ENCODE measurements around the gene CFLAR.

- TF ChIP-seq CREB1 (CRISPR knock-in tag; IDR thresholded peaks at IDR 0.05), result no peak
- no peak for TF ChIP-seq CTCF (IDR thresholded peaks at IDR 0.05)
- no peak for TF ChIP-seq MAX (CRISPR knock-in tag; IDR thresholded peaks at IDR 0.05)
- no peak for TF ChIP-seq NR2C2 (CRISPR knock-in tag; IDR thresholded peaks at IDR 0.05)
- no peak for TF ChIP-seq MLX (CRISPR knock-in tag; IDR thresholded peaks at IDR 0.05)
- no peak for TF ChIP-seq ZNF671 (CRISPR knock-in tag; IDR thresholded peaks at IDR 0.05)
- no peak for TF ChIP-seq ATF1 (CRISPR knock-in tag; IDR thresholded peaks at IDR 0.05)
- TF ChIP-seq ELF4 (CRISPR knock-in tag; IDR thresholded peaks at IDR 0.05; ENCODE audit: low read depth), result no peak
- no peak for TF ChIP-seq PRRX2 (CRISPR knock-in tag; IDR thresholded peaks at IDR 0.05)
- TF ChIP-seq ESRRA (CRISPR knock-in tag; IDR thresholded peaks at IDR 0.05; ENCODE audit: borderline replicate concordance), result no peak
- TF ChIP-seq NFE2L1 (CRISPR knock-in tag; IDR thresholded peaks at IDR 0.05), result no peak
- no peak for TF ChIP-seq HMGXB4 (CRISPR knock-in tag; IDR thresholded peaks at IDR 0.05)
Measured at GRCh38 chr2:201194097-201194496, 78.1 kb downstream of the CFLAR start.

All from WTC11 (cell line).